ENCODE data around the gene CD320.
"Not testable (repeated sequence)": the region's sequence is repeated elsewhere in the genome, so short reads cannot be mapped to it uniquely, and the experiment has no call there.

The CD320 gene

GRCh38 chr19:8341504-8341903 is 33.3 kb upstream of the CD320 start:
- WGBS (ENCODE audit: insufficient coverage, insufficient read length) = no CpG with 5 or more reads among the region's 4 CpGs
- not testable (repeated sequence) for H3K27ac ChIP-seq (ENCODE audit: low read length); H3K4me3 ChIP-seq (ENCODE audit: low read length); DNase-seq (ENCODE audit: low read depth, low spot score); H3K9me3 ChIP-seq (ENCODE audit: control insufficient read depth, insufficient read depth, low read length); H3K4me1 ChIP-seq (ENCODE audit: control insufficient read depth, insufficient read depth, low read length); H3K36me3 ChIP-seq (ENCODE audit: control insufficient read depth, insufficient read depth, low read length); H3K27me3 ChIP-seq (ENCODE audit: control insufficient read depth, insufficient read depth, low read length)

GRCh38 chr19:8340341-8341096 is 32.4 kb upstream of the CD320 start:
- Histone ChIP-seq H3K27me3 (ENCODE audit: control insufficient read depth, insufficient read depth, low read length) (no peaks in the 10 kb centered on the region), H3K36me3 (ENCODE audit: control insufficient read depth, insufficient read depth, low read length) (no peaks in the 10 kb centered on the region), H3K4me1 (ENCODE audit: control insufficient read depth, insufficient read depth, low read length) (no peaks in the 10 kb centered on the region), H3K9me3 (ENCODE audit: control insufficient read depth, insufficient read depth, low read length) (no peaks in the 10 kb centered on the region), H3K4me3 (ENCODE audit: low read length) (no peak overlapping the region), H3K27ac (ENCODE audit: low read length) (no peak overlapping the region)
- no CpG with 5 or more reads among the region's 15 CpGs for WGBS (ENCODE audit: insufficient coverage, insufficient read length)
- no peak for DNase-seq (ENCODE audit: low read depth, low spot score)

GRCh38 chr19:8338835-8339234 is 30.7 kb upstream of the CD320 start:
- H3K4me1 ChIP-seq (ENCODE audit: control insufficient read depth, insufficient read depth, low read length) = no peaks in the 10 kb centered on the region; the same call in 1 of the 2 replicates
- no peak for DNase-seq (ENCODE audit: low read depth, low spot score)
- H3K9me3 ChIP-seq (ENCODE audit: control insufficient read depth, insufficient read depth, low read length) = no peaks in the 10 kb centered on the region
- peaks cover 5% of the 10 kb centered on the region for H3K27me3 ChIP-seq (ENCODE audit: control insufficient read depth, insufficient read depth, low read length)
- no CpG with 5 or more reads among the region's 6 CpGs for WGBS (ENCODE audit: insufficient coverage, insufficient read length)
- H3K4me3 ChIP-seq (ENCODE audit: low read length) = no peak overlapping the region
- no peaks in the 10 kb centered on the region for H3K36me3 ChIP-seq (ENCODE audit: control insufficient read depth, insufficient read depth, low read length)
- H3K27ac ChIP-seq (ENCODE audit: low read length) = no peak overlapping the region

- peaks cover 15% of the 10 kb centered on the region for H3K27me3 ChIP-seq (ENCODE audit: control insufficient read depth, insufficient read depth, low read length)
- H3K27ac ChIP-seq (ENCODE audit: low read length) = no peak overlapping the region
- no peak for DNase-seq (ENCODE audit: low read depth, low spot score)
- H3K9me3 ChIP-seq (ENCODE audit: control insufficient read depth, insufficient read depth, low read length) = no peaks in the 10 kb centered on the region
- H3K4me3 ChIP-seq (ENCODE audit: low read length) = no peak overlapping the region
- WGBS (ENCODE audit: insufficient coverage, insufficient read length) = no CpG with 5 or more reads among the region's 7 CpGs
- H3K4me1 ChIP-seq (ENCODE audit: control insufficient read depth, insufficient read depth, low read length) = peaks cover 1% of the 10 kb centered on the region; the same call in 1 of the 2 replicates
- no peaks in the 10 kb centered on the region for H3K36me3 ChIP-seq (ENCODE audit: control insufficient read depth, insufficient read depth, low read length)
Measured at GRCh38 chr19:8337728-8338127, 29.6 kb upstream of the CD320 start.

- peaks cover 1% of the 10 kb centered on the region; the same call in 1 of the 2 replicates for H3K4me1 ChIP-seq (ENCODE audit: control insufficient read depth, insufficient read depth, low read length)
- no peak overlapping the region for H3K27ac ChIP-seq (ENCODE audit: low read length)
- H3K36me3 ChIP-seq (ENCODE audit: control insufficient read depth, insufficient read depth, low read length) = no peaks in the 10 kb centered on the region
- DNase-seq (ENCODE audit: low read depth, low spot score) = no peak
- peaks cover 15% of the 10 kb centered on the region for H3K27me3 ChIP-seq (ENCODE audit: control insufficient read depth, insufficient read depth, low read length)
- H3K4me3 ChIP-seq (ENCODE audit: low read length) = no peak overlapping the region
- no peaks in the 10 kb centered on the region for H3K9me3 ChIP-seq (ENCODE audit: control insufficient read depth, insufficient read depth, low read length)
- WGBS (ENCODE audit: insufficient coverage, insufficient read length) = no CpG with 5 or more reads among the region's 8 CpGs
Measured at GRCh38 chr19:8336660-8337059, 28.5 kb upstream of the CD320 start.

GRCh38 chr19:8336072-8336569 is 28.0 kb upstream of the CD320 start:
- Histone ChIP-seq H3K27me3 (ENCODE audit: control insufficient read depth, insufficient read depth, low read length) (peaks cover 15% of the 10 kb centered on the region), H3K4me3 (ENCODE audit: low read length) (no peak overlapping the region), H3K4me1 (ENCODE audit: control insufficient read depth, insufficient read depth, low read length) (peaks cover 1% of the 10 kb centered on the region; the same call in 1 of the 2 replicates), H3K36me3 (ENCODE audit: control insufficient read depth, insufficient read depth, low read length) (no peaks in the 10 kb centered on the region), H3K27ac (ENCODE audit: low read length) (no peak overlapping the region), H3K9me3 (ENCODE audit: control insufficient read depth, insufficient read depth, low read length) (no peaks in the 10 kb centered on the region)
- WGBS (ENCODE audit: insufficient coverage, insufficient read length) = no CpG with 5 or more reads among the region's 27 CpGs
- DNase-seq (ENCODE audit: low read depth, low spot score) = no peak

- WGBS (ENCODE audit: insufficient coverage, insufficient read length) = no CpG with 5 or more reads among the region's 79 CpGs
- Histone ChIP-seq H3K4me1 (ENCODE audit: control insufficient read depth, insufficient read depth, low read length) (peaks cover 1% of the 10 kb centered on the region; the same call in 1 of the 2 replicates), H3K9me3 (ENCODE audit: control insufficient read depth, insufficient read depth, low read length) (no peaks in the 10 kb centered on the region), H3K36me3 (ENCODE audit: control insufficient read depth, insufficient read depth, low read length) (no peaks in the 10 kb centered on the region), H3K4me3 (ENCODE audit: low read length) (peak overlapping the region; percentile 61), H3K27me3 (ENCODE audit: control insufficient read depth, insufficient read depth, low read length) (peaks cover 15% of the 10 kb centered on the region), H3K27ac (ENCODE audit: low read length) (no peak overlapping the region)
- no peak for DNase-seq (ENCODE audit: low read depth, low spot score)
Measured at GRCh38 chr19:8335343-8336071, 27.3 kb upstream of the CD320 start.

GRCh38 chr19:8334458-8335342 is 26.5 kb upstream of the CD320 start:
- H3K27me3 ChIP-seq (ENCODE audit: control insufficient read depth, insufficient read depth, low read length) = peaks cover 15% of the 10 kb centered on the region
- H3K36me3 ChIP-seq (ENCODE audit: control insufficient read depth, insufficient read depth, low read length) = no peaks in the 10 kb centered on the region
- no CpG with 5 or more reads among the region's 117 CpGs for WGBS (ENCODE audit: insufficient coverage, insufficient read length)
- H3K9me3 ChIP-seq (ENCODE audit: control insufficient read depth, insufficient read depth, low read length) = no peaks in the 10 kb centered on the region
- H3K27ac ChIP-seq (ENCODE audit: low read length) = no peak overlapping the region
- H3K4me3 ChIP-seq (ENCODE audit: low read length) = peak overlapping the region; percentile 61
- DNase-seq (ENCODE audit: low read depth, low spot score) = no peak
- H3K4me1 ChIP-seq (ENCODE audit: control insufficient read depth, insufficient read depth, low read length) = peaks cover 1% of the 10 kb centered on the region; the same call in 1 of the 2 replicates

GRCh38 chr19:8333767-8334457 is 25.8 kb upstream of the CD320 start:
- H3K36me3 ChIP-seq (ENCODE audit: control insufficient read depth, insufficient read depth, low read length) = no peaks in the 10 kb centered on the region
- peak overlapping the region; percentile 27; the same call in 1 of the 2 replicates for H3K4me3 ChIP-seq (ENCODE audit: low read length)
- no peak for DNase-seq (ENCODE audit: low read depth, low spot score)
- H3K27ac ChIP-seq (ENCODE audit: low read length) = no peak overlapping the region
- no peaks in the 10 kb centered on the region for H3K9me3 ChIP-seq (ENCODE audit: control insufficient read depth, insufficient read depth, low read length)
- peaks cover 15% of the 10 kb centered on the region for H3K27me3 ChIP-seq (ENCODE audit: control insufficient read depth, insufficient read depth, low read length)
- H3K4me1 ChIP-seq (ENCODE audit: control insufficient read depth, insufficient read depth, low read length) = peaks cover 1% of the 10 kb centered on the region; the same call in 1 of the 2 replicates
- no CpG with 5 or more reads among the region's 48 CpGs for WGBS (ENCODE audit: insufficient coverage, insufficient read length)
